NOMO-1 treated with dmso at 0.1 percent for 144 hours (cell line): ENCODE data around the gene RTF1.

Experiments
- DNase-seq: peaks from one replicate; lab custom pipeline; 2025; ENCODE audit not compliant: unreplicated experiment; lab: John Stamatoyannopoulos, UW

RTF1 gene

GRCh38 chr15:41484937-41485625, 68.2 kb downstream of the RTF1 start:
- DNase-seq: no peak

GRCh38 chr15:41486286-41486685, 69.4 kb downstream of the RTF1 start:
- no peak for DNase-seq

DNA sequence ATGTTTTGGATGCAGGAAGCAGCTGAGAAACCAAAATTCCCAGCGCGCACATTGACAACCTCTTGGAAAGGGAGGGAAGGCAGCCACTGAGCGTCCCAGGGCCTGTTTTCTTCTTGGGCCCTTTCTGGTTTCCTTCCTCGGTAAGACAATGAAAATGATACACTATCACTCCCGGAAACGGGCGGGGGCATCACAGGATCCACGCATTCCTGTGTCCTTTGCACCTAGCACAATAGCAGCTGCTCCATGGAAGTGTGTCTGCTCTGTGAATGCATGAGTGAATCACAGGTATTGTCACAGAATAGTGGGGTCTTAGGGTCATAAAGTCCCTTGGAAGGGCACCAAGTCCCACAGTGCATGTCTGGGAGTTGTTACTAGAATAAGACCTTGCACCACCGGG, 70.5 kb downstream of the RTF1 start:
- no peak for DNase-seq

- DNase-seq: no peak
Measured at GRCh38 chr15:41487802-41488201, 70.9 kb downstream of the RTF1 start.

GRCh38 chr15:41489641-41490040, 72.7 kb downstream of the RTF1 start:
- no peak for DNase-seq

DNA sequence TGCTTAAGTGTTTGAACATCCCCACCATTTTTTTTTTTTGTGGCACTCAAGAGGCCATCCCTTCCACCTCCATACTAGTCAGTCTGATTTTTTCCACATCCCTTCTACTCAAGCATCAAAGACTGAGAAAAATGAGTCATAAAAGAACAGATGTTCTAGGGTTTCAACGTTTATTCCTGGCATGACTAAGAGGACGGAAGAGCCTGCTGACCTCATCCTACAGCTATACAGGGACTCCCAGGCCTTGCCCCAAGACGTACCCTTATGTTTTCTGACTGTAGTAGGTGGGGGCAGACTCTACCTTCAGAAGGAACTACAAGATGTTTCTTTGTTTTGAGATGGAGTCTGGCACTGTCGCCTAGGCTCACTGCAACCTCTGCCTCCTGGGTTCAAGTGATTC, 73.5 kb downstream of the RTF1 start:
- peak; percentile 10 for DNase-seq

GRCh38 chr15:41491889-41492288, 75.0 kb downstream of the RTF1 start:
- no peak for DNase-seq

DNA sequence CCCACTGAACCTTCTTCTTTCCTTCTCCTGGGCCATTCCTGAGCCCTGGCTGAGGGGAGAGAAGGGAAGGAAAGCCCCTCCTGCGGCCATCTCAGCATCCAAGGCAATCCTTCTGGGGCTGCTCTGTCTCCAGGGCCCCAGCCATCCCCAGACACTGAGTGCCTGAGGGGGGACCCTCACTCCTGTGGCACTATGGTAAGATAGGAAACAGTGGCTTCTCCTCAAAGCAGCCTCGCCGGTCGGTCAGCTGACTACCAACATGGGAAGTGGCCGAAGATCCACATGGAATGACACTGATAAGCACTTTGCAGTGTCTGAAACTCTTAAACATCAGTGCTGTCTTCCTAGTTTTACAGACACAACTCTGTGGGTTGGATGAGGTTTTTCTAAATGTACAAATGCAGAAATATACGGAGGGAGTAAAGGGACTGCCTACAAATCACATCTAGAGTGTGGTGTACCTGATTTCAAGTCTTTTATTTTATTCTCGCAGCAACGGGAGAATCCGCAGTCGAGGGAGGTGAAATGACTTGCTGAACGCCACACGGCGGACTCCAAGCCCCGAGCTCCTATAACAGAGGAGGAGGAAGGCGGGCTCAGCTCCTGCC, 75.8 kb downstream of the RTF1 start:
- no peak for DNase-seq

DNA sequence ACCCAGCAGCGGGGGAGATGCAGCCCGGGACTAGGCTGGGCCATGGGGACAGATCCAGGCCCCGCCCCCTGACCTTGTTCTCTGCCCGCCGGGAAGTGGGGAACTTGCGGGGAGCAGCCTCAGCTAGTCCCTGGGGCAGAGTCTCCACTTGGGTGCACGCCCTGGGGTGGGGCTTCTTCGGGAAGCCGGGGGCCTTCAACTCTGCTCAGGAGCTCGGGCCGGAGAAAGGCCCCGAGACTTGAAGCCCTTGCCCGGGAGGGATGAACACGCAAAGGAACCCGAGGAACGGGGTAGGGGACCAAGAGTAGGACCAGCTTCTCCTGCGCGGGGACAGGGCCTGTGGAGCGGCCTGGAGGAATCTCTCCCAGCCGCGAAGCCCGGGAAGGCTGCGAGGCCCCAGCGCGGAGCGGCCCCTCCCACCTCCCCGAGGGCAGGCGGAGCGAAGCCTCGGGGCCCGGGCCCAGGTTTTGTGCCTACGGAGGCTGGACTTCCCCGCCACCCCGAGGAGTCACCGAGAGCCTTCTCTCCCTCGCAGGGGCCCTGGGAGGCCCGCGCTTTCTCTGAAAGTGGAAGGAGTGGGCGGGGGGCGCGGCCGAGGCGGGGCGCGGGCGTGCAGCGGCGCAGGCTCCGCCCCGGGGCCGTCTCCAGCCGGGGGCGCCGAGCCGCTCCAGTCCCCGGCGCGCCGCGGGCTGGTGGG, 76.5 kb downstream of the RTF1 start, which contains the start of gene ITPKA:
Gene ITPKA, plus strand, starts transcription at position 670 of the 697 bp plus-strand sequence. CDS start 54 bp downstream, outside the sequence.
- DNase-seq: peak; percentile 40

DNA sequence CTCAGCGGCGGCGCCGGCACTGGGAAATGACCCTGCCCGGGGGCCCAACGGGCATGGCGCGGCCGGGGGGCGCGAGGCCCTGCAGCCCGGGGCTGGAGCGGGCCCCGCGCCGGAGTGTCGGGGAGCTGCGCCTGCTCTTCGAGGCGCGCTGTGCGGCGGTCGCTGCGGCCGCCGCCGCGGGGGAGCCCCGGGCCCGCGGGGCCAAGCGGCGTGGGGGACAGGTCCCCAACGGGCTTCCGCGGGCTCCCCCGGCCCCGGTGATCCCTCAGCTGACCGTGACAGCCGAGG, 77.0 kb downstream of the RTF1 start:
- DNase-seq: no peak

DNA sequence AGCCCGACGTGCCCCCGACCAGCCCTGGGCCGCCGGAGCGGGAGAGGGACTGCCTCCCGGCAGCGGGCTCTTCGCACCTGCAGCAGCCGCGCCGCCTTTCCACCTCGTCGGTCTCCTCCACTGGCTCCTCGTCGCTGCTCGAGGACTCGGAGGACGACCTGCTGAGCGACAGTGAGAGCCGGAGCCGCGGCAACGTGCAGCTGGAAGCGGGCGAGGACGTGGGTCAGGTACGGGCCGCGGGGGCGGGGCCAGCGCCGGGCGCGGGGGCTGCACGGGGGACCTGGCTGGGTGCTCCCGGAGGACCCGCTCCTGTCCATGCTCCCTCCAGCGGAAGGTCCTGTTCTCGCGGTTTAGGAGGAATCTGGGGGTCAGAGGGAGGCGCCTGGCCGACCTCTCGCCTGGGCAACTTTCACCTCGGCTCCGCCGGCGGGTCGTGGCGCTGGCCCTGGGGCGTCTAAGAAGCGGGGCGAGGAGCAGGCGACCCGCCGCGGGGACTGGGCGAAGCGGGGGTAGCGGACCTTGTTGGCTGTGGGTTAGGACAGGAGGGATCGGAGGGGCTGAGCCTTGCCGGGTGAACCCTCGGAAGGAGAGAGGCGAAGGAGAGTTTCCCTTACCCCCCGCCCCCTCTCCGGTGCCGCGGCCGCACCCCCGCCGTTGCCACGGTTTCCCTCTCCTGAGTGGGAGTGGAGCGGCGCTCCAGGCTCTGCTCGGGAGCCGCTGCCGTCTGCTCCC, 77.5 kb downstream of the RTF1 start:
- no peak for DNase-seq

- DNase-seq: no peak
Measured at GRCh38 chr15:41494922-41495735, 78.2 kb downstream of the RTF1 start.

DNA sequence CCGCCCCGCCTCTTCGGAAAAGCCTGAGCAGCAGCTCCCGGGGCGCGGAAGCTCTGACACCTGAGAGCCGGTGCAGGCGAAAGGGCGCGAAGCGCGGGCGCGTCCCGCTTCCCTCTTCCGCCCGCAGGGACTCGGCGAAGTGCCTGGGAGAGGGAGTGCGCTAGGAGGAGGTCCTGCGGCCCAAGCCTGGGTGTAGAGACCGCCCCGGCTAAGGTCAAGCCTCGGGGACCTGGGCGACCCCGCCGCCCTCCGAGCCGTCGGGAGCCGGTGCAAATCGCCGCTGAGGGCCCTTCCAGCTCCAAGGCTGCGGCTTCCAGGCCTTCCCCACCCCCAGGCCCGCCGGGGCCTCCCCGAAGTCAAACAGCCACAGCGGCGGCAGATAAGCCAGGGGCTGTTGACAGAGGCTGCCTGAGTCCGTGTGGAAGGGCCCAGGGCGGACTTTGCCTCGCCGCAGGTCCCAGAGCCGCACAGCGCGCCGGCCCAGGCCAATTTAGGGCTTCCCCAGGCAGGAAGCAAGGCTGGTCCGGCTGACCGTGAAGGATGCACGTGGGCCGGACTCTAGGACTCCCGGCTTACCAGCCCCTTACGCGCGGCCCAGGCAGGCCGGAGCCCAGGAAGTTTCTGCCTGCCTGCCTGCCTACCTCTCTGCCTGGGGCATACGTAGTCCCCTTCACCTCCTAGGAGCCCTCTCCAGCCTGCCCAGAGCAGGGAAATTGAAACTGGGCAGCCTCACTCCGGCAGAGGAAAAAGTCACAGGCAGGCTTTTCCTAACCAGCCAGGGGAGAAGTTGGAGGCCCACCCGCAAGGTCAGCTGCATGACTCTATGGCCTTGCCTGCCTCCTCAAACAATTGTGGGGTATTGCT, 79.1 kb downstream of the RTF1 start:
- no peak for DNase-seq

GRCh38 chr15:41498657-41499056, 81.8 kb downstream of the RTF1 start:
- DNase-seq: no peak

DNA sequence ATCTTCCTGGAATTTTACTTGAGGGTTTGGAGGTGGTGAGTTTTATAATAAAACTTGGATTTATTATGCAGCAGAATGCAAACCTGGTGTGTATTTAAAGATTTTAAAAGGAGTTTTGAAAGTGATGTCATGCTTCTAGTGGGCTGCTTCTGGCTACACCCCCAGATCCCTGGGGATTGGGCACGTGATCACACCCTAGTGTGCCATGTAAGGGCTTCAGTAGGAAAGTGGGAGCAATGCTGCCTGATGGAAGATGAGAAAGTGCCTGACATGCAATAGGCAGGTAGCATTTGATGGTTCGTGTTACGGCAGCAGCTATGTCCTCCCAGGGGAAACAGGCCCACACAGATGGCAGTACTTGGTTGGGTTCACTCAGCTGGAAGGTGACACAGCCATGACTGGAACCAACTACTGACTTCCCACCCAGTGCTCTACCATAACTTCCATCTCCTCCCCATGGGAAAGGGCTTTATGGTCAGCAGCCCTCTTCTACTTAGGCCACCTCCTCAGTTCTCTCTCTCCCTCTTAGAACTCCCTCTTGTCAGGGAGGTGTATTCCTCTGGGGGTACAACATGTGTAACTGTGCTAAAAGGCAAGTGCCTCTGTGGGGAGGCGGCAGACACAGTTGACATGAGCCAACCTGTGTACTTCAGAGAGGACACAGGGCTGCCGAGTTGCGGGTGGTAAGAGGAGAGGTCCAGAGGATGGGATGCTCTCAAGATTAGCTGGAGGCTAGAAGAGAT, 82.4 kb downstream of the RTF1 start:
- no peak for DNase-seq

- no peak for DNase-seq
Measured at GRCh38 chr15:41501191-41501917, 84.5 kb downstream of the RTF1 start.

DNA sequence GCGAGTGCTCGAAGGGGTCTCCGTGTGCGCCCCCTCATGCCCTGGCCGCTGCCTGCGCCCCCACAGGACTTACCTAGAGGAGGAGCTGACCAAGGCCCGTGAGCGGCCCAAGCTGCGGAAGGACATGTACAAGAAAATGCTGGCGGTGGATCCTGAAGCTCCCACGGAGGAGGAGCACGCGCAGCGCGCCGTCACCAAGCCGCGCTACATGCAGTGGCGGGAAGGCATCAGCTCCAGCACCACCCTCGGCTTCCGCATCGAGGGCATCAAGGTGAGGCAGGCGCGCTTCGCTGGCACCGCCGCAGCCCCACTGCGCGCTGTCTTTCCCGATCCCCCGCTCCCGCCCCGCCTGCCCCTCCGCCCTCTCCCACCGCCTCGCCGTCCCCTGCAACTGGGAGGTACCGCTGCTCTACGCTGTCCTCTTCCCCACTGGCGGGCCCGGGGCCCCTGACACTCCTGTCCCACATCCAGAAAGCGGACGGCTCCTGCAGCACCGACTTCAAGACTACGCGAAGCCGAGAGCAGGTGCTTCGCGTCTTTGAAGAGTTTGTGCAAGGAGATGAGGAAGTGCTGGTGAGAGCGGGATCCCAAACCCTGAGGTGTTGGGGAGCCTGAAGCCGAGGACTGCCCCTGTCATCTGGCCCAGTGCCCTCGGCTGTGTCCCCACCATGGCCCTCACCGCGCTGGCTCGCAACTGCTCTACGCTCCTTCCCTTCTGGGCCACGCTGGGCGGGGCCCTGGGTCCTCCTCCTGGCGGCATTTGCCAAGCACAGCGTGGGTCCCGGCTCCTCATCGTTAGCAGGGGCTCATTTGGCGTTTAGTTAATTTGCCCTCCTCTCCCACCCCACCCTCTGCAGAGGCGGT, 85.3 kb downstream of the RTF1 start:
- peak; percentile 6 for DNase-seq
